CD4-positive, alpha-beta T cell treated with Interleukin-15 for 1 hour (primary cell): ENCODE data around the gene UGT1A9.
"Not testable (repeated sequence)": the region's sequence is repeated elsewhere in the genome, so short reads cannot be mapped to it uniquely, and the experiment has no call there.

Experiments
- DNase-seq: peaks from one replicate; pipeline ENCODE4 v3.0.0-alpha.2; 2020

UGT1A9 gene

GRCh38 chr2:233681521-233682099, 9.9 kb downstream of the UGT1A9 start, which contains the start of gene UGT1A7:
UGT1A7 (plus strand) TSS chr2:233681901; CDS start chr2:233681938, 37 bp downstream.
- DNase-seq: no peak

- no peak for DNase-seq
Observed at GRCh38 chr2:233684640-233685039, 12.9 kb downstream of the UGT1A9 start.

GRCh38 chr2:233686928-233687327, 15.2 kb downstream of the UGT1A9 start:
- no peak for DNase-seq

- no peak for DNase-seq
Observed at GRCh38 chr2:233688341-233688740, 16.6 kb downstream of the UGT1A9 start.

- no peak for DNase-seq
Observed at GRCh38 chr2:233689031-233689430, 17.3 kb downstream of the UGT1A9 start.

- DNase-seq: no peak
Observed at GRCh38 chr2:233689501-233689900, 17.8 kb downstream of the UGT1A9 start.

GRCh38 chr2:233690444-233690843, 18.7 kb downstream of the UGT1A9 start:
- DNase-seq: no peak

GRCh38 chr2:233691443-233692433, 20.0 kb downstream of the UGT1A9 start:
- DNase-seq: no peak

- no peak for DNase-seq
Observed at GRCh38 chr2:233692648-233693047, 20.9 kb downstream of the UGT1A9 start, which contains the start of gene UGT1A6. UGT1A6 (plus strand) TSS chr2:233692890; CDS start chr2:233693005, 115 bp downstream.

GRCh38 chr2:233693963-233694362, 22.3 kb downstream of the UGT1A9 start:
- DNase-seq: no peak

GRCh38 chr2:233698740-233699139, 27.0 kb downstream of the UGT1A9 start:
- no peak for DNase-seq

GRCh38 chr2:233699424-233700027, 27.8 kb downstream of the UGT1A9 start:
- DNase-seq: no peak

- DNase-seq: no peak
Observed at GRCh38 chr2:233700028-233700635, 28.4 kb downstream of the UGT1A9 start.

- DNase-seq: not testable (repeated sequence)
Observed at GRCh38 chr2:233700842-233701241, 29.1 kb downstream of the UGT1A9 start.

- DNase-seq: no peak
Observed at GRCh38 chr2:233702238-233702637, 30.5 kb downstream of the UGT1A9 start.

- no peak for DNase-seq
Observed at GRCh38 chr2:233705911-233706506, 34.3 kb downstream of the UGT1A9 start.

- no peak for DNase-seq
Observed at GRCh38 chr2:233706720-233707119, 35.0 kb downstream of the UGT1A9 start.

GRCh38 chr2:233707940-233708644, 36.4 kb downstream of the UGT1A9 start:
- no peak for DNase-seq

- no peak for DNase-seq
Observed at GRCh38 chr2:233708942-233709341, 37.2 kb downstream of the UGT1A9 start.

GRCh38 chr2:233711312-233712008, 39.8 kb downstream of the UGT1A9 start:
- peak; percentile 50 for DNase-seq

- no peak for DNase-seq
Observed at GRCh38 chr2:233712611-233713261, 41.0 kb downstream of the UGT1A9 start, which contains the start of gene UGT1A5. UGT1A5 (plus strand) TSS chr2:233712907; CDS start chr2:233712992, 85 bp downstream.
